H9 (cell line): ENCODE results near the gene TNIK. TPM values are rescaled to one million over a fixed set of nuclear protein-coding genes. Genes with fewer than 3 reads are reported as not detected.
A peak's percentile ranks its signal among the peaks of the same experiment; 100 is the strongest.

Experiments used
- DNase-seq: peaks from one replicate; pipeline ENCODE4 v3.0.0-alpha.2; 2017
- H2AFZ ChIP-seq: one replicate; pipeline ENCODE4 v1.6.1; 2013; ENCODE audit warnings: mild to moderate bottlenecking, low read length, control low read depth, moderate library complexity
- H2AK5ac ChIP-seq: 2 replicates; pipeline ENCODE4 v1.6.1; 2013; ENCODE audit warnings: low read length, control low read depth, mixed read lengths; ENCODE audit not compliant: insufficient read length
- H2BK120ac ChIP-seq: one replicate; pipeline ENCODE4 v1.6.1; 2013; ENCODE audit warnings: low read depth, mild to moderate bottlenecking, low read length, control low read depth, inconsistent platforms; ENCODE audit not compliant: poor library complexity, severe bottlenecking
- H2BK12ac ChIP-seq: 2 replicates; pipeline ENCODE4 v1.6.1; 2013; ENCODE audit warnings: low read length, control low read depth, mixed read lengths, low read depth; ENCODE audit not compliant: insufficient read length
- H2BK15ac ChIP-seq: 2 replicates; pipeline ENCODE4 v1.6.1; 2013; ENCODE audit warnings: low read depth, low read length, control low read depth
- H2BK20ac ChIP-seq: one replicate; pipeline ENCODE4 v1.6.1; 2013; ENCODE audit warnings: low read depth, mild to moderate bottlenecking, low read length, control low read depth, inconsistent platforms; ENCODE audit not compliant: poor library complexity, severe bottlenecking
- H2BK5ac ChIP-seq: 2 replicates; pipeline ENCODE4 v1.6.1; 2013; ENCODE audit warnings: low read length, control low read depth, mixed read lengths; ENCODE audit not compliant: insufficient read length
- H3K14ac ChIP-seq: 2 replicates; pipeline ENCODE4 v1.6.1; 2013; ENCODE audit warnings: low read length, control low read depth; ENCODE audit not compliant: insufficient read depth
- H3K18ac ChIP-seq: 2 replicates; pipeline ENCODE4 v1.6.1; 2013; ENCODE audit warnings: low read depth, mild to moderate bottlenecking, mixed read lengths, low read length, control low read depth; ENCODE audit not compliant: insufficient read length
- H3K23ac ChIP-seq: 2 replicates; pipeline ENCODE4 v1.6.1; 2013; ENCODE audit warnings: low read length, control low read depth, mixed read lengths, low read depth; ENCODE audit not compliant: insufficient read length
- H3K23me2 ChIP-seq: 2 replicates; pipeline ENCODE4 v1.6.1; 2013; ENCODE audit warnings: low read depth, mild to moderate bottlenecking, mixed read lengths, low read length, control low read depth; ENCODE audit not compliant: insufficient read length, poor library complexity, severe bottlenecking
- H3K27ac ChIP-seq: 2 replicates; pipeline ENCODE4 v1.5.1; 2013; ENCODE audit warnings: low read length, control low read depth, mixed read lengths, low read depth; ENCODE audit not compliant: insufficient read length
- H3K27me3 ChIP-seq: 2 replicates; pipeline ENCODE4 v1.6.1; 2013; ENCODE audit warnings: low read length, control low read depth, inconsistent platforms; ENCODE audit not compliant: insufficient read depth
- H3K4ac ChIP-seq: 2 replicates; pipeline ENCODE4 v1.6.1; 2013; ENCODE audit warnings: low read depth, mild to moderate bottlenecking, control low read depth, inconsistent platforms, low read length, moderate library complexity
- H3K4me1 ChIP-seq: 2 replicates; pipeline ENCODE4 v1.6.1; 2013; ENCODE audit warnings: low read length, control low read depth, inconsistent platforms; ENCODE audit not compliant: insufficient read depth
- H3K4me2 ChIP-seq: 2 replicates; pipeline ENCODE4 v1.6.1; 2013; ENCODE audit warnings: low read length, control low read depth, mixed read lengths; ENCODE audit not compliant: insufficient read length, insufficient read depth
- H3K56ac ChIP-seq: 2 replicates; pipeline ENCODE4 v1.6.1; 2013; ENCODE audit warnings: low read depth, mild to moderate bottlenecking, mixed read lengths, low read length, control low read depth; ENCODE audit not compliant: insufficient read length
- H3K79me1 ChIP-seq: 2 replicates; pipeline ENCODE4 v1.6.1; 2013; ENCODE audit warnings: low read depth, mild to moderate bottlenecking, moderate library complexity, low read length, control low read depth, inconsistent platforms; ENCODE audit not compliant: insufficient read depth, poor library complexity, severe bottlenecking
- H3K79me2 ChIP-seq: 2 replicates; pipeline ENCODE4 v1.6.1; 2013; ENCODE audit warnings: low read length, control low read depth, inconsistent platforms; ENCODE audit not compliant: insufficient read depth
- H3K9ac ChIP-seq: 2 replicates; pipeline ENCODE4 v1.6.1; 2013; ENCODE audit warnings: low read length, control low read depth, mixed read lengths; ENCODE audit not compliant: insufficient read length; ENCODE audit errors: extremely low read depth
- H3K9me3 ChIP-seq: one replicate; pipeline ENCODE4 v1.6.1; 2013; ENCODE audit warnings: low read depth, low read length, inconsistent platforms; ENCODE audit not compliant: control insufficient read depth
- H3T11ph ChIP-seq: one replicate; pipeline ENCODE4 v1.6.1; 2013; ENCODE audit warnings: mild to moderate bottlenecking, low read length, control low read depth, inconsistent platforms
- H4K20me1 ChIP-seq: one replicate; pipeline ENCODE4 v1.6.1; 2013; ENCODE audit not compliant: control insufficient read depth, insufficient read length, insufficient read depth
- H4K5ac ChIP-seq: 2 replicates; pipeline ENCODE4 v1.6.1; 2013; ENCODE audit warnings: low read depth, mild to moderate bottlenecking, mixed read lengths, low read length, control low read depth; ENCODE audit not compliant: insufficient read length
- H4K8ac ChIP-seq: replicated peaks from 2 replicates; pipeline ENCODE4 v1.6.1; 2013; ENCODE audit warnings: low read length, control low read depth, mixed read lengths, low read depth; ENCODE audit not compliant: insufficient read length
- H4K91ac ChIP-seq: 2 replicates; pipeline ENCODE4 v1.6.1; 2013; ENCODE audit warnings: low read depth, mild to moderate bottlenecking, moderate library complexity, mixed read lengths, low read length, control low read depth; ENCODE audit not compliant: insufficient read length
- H3K27ac Mint-ChIP-seq, 3 experiments: 2 replicates in 2 of 3; 3 replicates in 1 of 3; pipeline ENCODE4 v1.8.0; 2020 to 2021; ENCODE audit warnings: mixed read lengths in 3 of 3, mild to moderate bottlenecking in 1 of 3, moderate library complexity in 1 of 3
- H3K27me3 Mint-ChIP-seq: 2 replicates; pipeline ENCODE4 v1.8.0; 2021; ENCODE audit warnings: low read depth, mild to moderate bottlenecking, moderate library complexity, mixed read lengths
- H3K36me3 Mint-ChIP-seq, 3 experiments: 2 replicates in 2 of 3; 3 replicates in 1 of 3; pipeline ENCODE4 v1.8.0; 2020 to 2021; ENCODE audit warnings: low read depth in 3 of 3, mixed read lengths in 3 of 3; ENCODE audit not compliant: insufficient read depth in 1 of 3
- H3K4me1 Mint-ChIP-seq, 2 experiments: 2 replicates each; pipeline ENCODE4 v1.8.0; 2020; ENCODE audit warnings: mixed read lengths in 2 of 2
- H3K4me3 Mint-ChIP-seq, 2 experiments: 2 replicates in 1 of 2; 3 replicates in 1 of 2; pipeline ENCODE4 v1.8.0; 2020 to 2021; ENCODE audit warnings: mild to moderate bottlenecking in 2 of 2, mixed read lengths in 2 of 2, moderate library complexity in 1 of 2
- H3K9me3 Mint-ChIP-seq, 2 experiments: 2 replicates in 1 of 2; 3 replicates in 1 of 2; pipeline ENCODE4 v1.8.0; 2020; ENCODE audit warnings: mild to moderate bottlenecking in 2 of 2, mixed read lengths in 2 of 2, moderate library complexity in 1 of 2
- CTCF ChIP-seq: fragments of 200-600 bp; sonication (generic); conservative IDR thresholded peaks from 3 replicates; pipeline ENCODE4 v1.8.0; 2021; ENCODE audit warnings: antibody characterized with exemption, mild to moderate bottlenecking
- WGBS: extraction: QIAGEN DNeasy Blood & Tissue Kit; methylation state at CpG from one replicate; pipeline ENCODE4 v1.1.7; 2013; ENCODE audit warnings: missing lambda C conversion rate, low lambda C conversion rate, mixed read lengths; ENCODE audit not compliant: insufficient read length; ENCODE audit errors: extremely low coverage; 5-methylcytosine and 5-hydroxymethylcytosine counted together
- total RNA-seq: library from RNA; stranded (reverse); gene quantifications from 2 replicates; pipeline ENCODE4 v1.2.1, GENCODE V29; 2021

Gene TNIK
- total RNA-seq, 1 experiment from 2014 or later: 15.9 TPM

GRCh38 chr3:171347301-171348039, 112.7 kb downstream of the TNIK start:
- Histone ChIP-seq H3K9ac (no peak overlapping the region), H3K79me2 (no peaks in the 10 kb centered on the region; the same call in 1 of the 2 replicates), H3K79me1 (no peaks in the 10 kb centered on the region), H3K27ac (no peak overlapping the region), H4K8ac (no peak overlapping the region), H4K20me1 (no peaks in the 10 kb centered on the region), H4K91ac (no peak overlapping the region), H2AK5ac (no peak overlapping the region), H2BK5ac (no peak overlapping the region), H3K14ac (no peak overlapping the region), H2AFZ (no peak overlapping the region), H3K4me1 (peaks cover 6% of the 10 kb centered on the region; the same call in 1 of the 2 replicates), H3K23me2 (no peaks in the 10 kb centered on the region), H2BK12ac (no peak overlapping the region), H3K4me2 (no peak overlapping the region), H3K23ac (no peak overlapping the region), H3K27me3 (no peaks in the 10 kb centered on the region), H3K56ac (no peak overlapping the region), H3K18ac (no peak overlapping the region), H2BK20ac (no peak overlapping the region), H3K4ac (no peak overlapping the region), H3T11ph (no peak overlapping the region), H3K9me3 (no peaks in the 10 kb centered on the region), H4K5ac (no peak overlapping the region), H2BK120ac (no peak overlapping the region), H2BK15ac (no peak overlapping the region)
- Mint-ChIP-seq H3K4me3 (no peak overlapping the region), H3K27ac (peak overlapping the region in 1 of 3 experiments; percentile 69; a peak in 1 of 7 replicates), H3K27me3 (no peaks in the 10 kb centered on the region), H3K4me1 (peaks cover 20 to 22% of the 10 kb centered on the region in 2 experiments), H3K36me3 (peaks cover 3 to 5% (median 5%) of the 10 kb centered on the region in 3 experiments; a peak in 5 of 7 replicates), H3K9me3 (peaks cover 3% of the 10 kb centered on the region in 2 experiments; a peak in 3 of 5 replicates)
- DNase-seq: no peak
- no peak for TF ChIP-seq CTCF
- no CpG with 5 or more reads among the region's 3 CpGs for WGBS
